OCI-LY7 (cell line): ENCODE data around the gene SGO1.

Source experiments
- CTCF ChIP-seq: fragments of 200-600 bp; sonication (generic); conservative IDR thresholded peaks from 2 replicates; pipeline ENCODE4 v1.5.1; 2014; ENCODE audit warnings: mild to moderate bottlenecking, antibody characterized with exemption, low read length, moderate library complexity, mixed read lengths
- EZH2phosphoT487 ChIP-seq: fragments of 200-600 bp; sonication (generic); IDR thresholded peaks from 2 replicates; pipeline ENCODE4 v1.6.1; 2018; ENCODE audit warnings: low read depth, borderline replicate concordance, mild to moderate bottlenecking, mixed run types, antibody characterized with exemption, low read length, moderate library complexity, mixed read lengths

- TF ChIP-seq CTCF (no peak), EZH2phosphoT487 (no peak)
Measured at GRCh38 chr3:20146301-20146700, 39.7 kb downstream of the SGO1 start.
